COLO668 (cell line): ENCODE measurements around the gene SLC25A42.
"Not testable (repeated sequence)": the region's sequence is repeated elsewhere in the genome, so short reads cannot be mapped to it uniquely, and the experiment has no call there.

ENCODE experiments used
- DNase-seq: peaks from one replicate; lab custom pipeline; 2025; ENCODE audit not compliant: unreplicated experiment; lab: John Stamatoyannopoulos, UW

SLC25A42 gene

GRCh38 chr19:19105365-19106055, 41.7 kb downstream of the SLC25A42 start:
- peak; percentile 88 for DNase-seq

DNA sequence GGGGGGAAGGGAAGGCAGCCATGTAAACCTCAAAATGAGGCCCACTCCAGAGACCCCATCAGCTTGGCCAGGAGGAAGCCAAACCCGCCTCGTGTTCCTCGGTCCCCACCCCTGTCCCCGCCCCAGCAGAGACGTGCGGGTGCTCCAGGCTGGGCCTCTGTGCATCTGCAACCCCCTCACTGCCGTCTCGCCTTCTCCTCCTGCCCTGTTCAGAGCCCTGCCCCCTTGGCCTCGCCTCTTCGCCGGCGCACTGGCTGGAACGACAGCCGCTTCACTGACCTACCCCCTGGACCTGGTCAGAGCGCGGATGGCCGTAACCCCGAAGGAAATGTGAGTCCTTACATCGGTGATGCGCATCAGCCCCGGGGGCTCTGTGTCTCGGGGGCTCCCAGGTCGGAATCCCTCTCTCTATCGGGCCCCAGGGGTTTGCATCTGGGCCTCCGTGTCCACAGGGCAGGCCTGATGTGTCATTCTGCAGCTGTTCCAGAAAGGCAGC, 42.3 kb downstream of the SLC25A42 start:
- DNase-seq = peak; percentile 45

DNA sequence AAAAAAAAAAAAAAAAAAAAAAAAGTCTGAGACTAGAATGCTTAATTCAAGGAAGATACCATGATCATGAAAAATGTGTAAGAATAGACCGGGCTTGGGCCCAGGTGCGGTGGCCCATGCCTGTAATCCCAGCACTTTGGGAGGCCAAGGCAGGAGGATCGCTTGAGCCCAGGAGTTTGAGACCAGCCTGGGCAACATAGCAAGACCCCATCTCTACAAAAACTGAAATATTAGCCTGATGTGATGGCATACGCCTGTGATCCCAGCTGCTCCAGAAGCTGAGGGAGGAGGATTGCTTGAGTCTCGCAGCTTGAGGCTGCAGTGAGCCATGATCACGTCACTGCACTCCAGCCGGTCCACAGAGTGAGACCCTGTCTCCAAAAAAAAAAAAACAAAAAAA, 43.1 kb downstream of the SLC25A42 start:
- not testable (repeated sequence) for DNase-seq

DNA sequence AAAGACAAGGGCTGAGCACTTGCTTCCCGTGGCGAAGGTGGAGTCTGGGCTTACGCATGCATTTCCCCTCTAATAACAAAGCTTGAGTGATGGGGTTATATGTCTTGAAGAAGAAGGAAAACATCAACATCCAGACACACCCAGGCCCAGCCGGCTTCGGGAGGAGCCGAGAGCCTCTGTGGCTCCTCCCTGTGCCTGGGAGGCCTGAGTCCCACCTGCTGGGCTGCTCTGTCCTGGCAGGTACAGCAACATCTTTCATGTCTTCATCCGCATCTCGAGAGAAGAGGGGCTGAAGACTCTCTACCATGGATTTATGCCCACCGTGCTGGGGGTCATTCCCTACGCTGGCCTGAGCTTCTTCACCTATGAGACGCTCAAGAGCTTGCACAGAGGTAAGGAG, 43.9 kb downstream of the SLC25A42 start:
- no peak for DNase-seq

DNA sequence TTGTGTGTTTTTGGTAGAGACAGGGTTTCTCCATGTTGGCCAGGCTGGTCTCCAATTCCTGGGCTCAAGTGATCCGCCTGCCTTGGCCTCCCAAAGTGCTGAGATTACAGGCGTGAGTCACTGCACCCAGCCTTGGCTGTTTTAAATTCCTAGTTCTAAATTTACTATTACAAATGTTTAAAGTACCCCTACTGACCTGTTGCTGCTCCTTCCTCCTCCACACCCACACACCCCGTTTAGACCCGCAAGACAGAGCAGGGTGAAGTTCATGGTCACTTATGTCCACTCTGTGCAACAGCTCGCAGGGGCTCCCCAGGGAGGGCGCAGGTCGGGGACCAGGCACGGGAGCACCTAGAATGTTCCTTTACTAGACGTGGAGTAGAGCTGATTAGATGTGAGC, 45.8 kb downstream of the SLC25A42 start:
- DNase-seq = no peak

- DNase-seq = no peak
Measured at GRCh38 chr19:19110410-19111135, 46.8 kb downstream of the SLC25A42 start.

DNA sequence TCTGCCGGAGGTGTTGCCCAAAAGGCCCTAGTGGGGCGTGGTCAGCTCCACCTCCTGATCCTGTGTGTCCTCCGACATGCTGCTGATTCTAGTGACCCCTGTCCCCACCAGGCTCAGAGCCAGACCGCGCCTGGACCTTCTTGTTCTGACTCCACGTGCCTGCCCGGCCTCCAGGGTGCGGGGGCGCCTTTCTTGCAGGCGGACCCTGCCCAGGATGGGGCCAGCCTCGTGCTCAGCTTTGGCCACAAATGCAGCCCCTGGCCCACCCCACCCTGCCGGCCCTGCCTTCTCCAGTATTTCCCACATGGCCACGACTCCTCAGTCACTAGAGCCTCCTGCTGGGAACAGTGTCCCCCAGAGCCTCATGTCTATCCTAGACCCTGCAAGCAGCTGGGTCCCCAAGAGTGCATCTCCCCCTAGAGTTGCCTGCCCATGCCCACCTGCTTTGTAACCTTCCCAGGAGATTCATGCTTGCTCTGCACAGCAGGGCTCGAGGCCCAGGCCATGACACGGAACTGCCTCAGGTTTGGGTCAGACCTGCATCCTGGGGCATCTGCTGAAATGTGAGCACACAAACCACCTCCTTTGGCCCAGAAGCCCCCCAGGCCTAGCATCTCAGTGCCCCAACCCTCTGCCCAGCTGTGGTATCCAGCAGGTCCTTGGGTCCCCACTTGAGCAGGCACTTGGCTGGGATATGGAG, 47.5 kb downstream of the SLC25A42 start:
- no peak for DNase-seq

DNA sequence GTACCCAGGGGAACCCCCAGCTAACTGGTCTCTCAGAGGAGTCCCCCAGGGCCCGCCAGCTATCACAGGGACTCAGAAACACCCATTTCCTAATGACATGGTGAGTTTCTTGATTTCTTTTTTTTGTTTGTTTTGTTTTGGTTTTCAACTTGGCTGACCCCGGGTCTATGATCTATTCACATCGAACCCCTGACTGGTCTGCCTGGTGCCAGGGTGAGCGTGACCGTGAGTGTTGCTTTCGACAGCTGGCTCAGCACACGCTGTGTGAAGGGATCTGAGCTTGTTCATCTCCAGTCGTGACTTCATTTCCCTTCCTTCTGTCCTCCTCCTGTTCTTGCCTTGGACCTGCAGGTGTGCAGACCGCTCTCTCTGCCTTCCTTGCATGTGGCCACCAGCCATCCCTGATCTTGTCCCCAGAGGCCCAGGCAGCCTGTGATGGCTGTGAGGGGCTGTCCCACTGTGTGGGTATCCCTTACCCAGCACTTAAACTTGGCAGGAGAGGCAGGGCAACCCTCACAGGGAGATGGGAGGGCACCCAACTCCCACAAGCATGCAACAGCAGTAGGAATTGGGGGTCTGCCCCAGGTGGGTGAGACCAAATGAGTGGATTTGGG, 48.3 kb downstream of the SLC25A42 start:
- DNase-seq = no peak

GRCh38 chr19:19113040-19113626, 49.3 kb downstream of the SLC25A42 start:
- DNase-seq = no peak

GRCh38 chr19:19115954-19116353, 52.2 kb downstream of the SLC25A42 start:
- peak; percentile 48 for DNase-seq

- DNase-seq = no peak
Measured at GRCh38 chr19:19119325-19120237, 55.8 kb downstream of the SLC25A42 start.

- DNase-seq = peak; percentile 33
Measured at GRCh38 chr19:19120308-19121231, 56.8 kb downstream of the SLC25A42 start.

DNA sequence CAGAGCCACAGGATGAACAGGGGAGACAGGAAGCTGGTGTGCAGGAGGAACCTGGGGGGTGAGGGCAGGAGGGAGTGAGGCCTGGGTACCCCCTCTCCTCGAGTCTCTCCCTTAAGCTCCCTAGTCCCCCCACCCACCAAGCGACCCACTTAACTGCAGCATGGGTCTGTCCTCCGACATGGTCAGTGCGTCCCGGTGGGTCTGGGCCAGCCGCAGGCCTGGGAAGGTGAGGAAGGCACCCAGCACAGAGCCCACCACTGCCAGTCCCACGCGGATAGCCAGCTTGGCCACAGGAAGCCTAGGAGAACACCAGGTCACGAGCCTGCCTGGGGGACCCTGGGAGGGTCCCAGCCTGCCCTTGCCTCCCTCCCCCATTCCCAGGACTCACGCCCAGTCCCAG, 57.6 kb downstream of the SLC25A42 start:
- no peak for DNase-seq

GRCh38 chr19:19122902-19123301, 59.1 kb downstream of the SLC25A42 start:
- no peak for DNase-seq

- no peak for DNase-seq
Measured at GRCh38 chr19:19123386-19123785, 59.6 kb downstream of the SLC25A42 start.

DNA sequence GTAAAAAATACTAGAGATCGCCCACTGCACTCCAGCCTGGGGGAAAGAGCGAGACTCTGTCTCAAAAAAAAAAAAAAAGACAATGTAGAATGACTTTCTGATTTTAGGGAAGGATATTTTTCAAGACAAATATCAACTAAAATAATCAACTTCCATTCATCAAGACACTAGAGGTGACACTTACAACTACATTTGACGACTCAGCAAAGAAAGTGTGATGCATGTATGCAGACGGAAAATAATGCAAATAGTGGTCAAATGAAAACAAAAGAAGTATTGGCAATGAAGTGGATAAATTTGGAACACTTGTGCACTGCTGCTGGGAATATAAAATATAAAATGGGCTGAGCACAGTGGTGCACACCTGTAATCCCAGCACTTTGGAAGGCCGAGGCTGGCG, 62.3 kb downstream of the SLC25A42 start:
- no peak for DNase-seq

GRCh38 chr19:19131989-19132388, 68.2 kb downstream of the SLC25A42 start:
- DNase-seq = no peak

- no peak for DNase-seq
Measured at GRCh38 chr19:19132912-19133311, 69.1 kb downstream of the SLC25A42 start.

GRCh38 chr19:19133985-19134384, 70.2 kb downstream of the SLC25A42 start:
- no peak for DNase-seq
